ENCODE results near the gene ZNF77.
"Not testable (repeated sequence)": the region's sequence is repeated elsewhere in the genome, so short reads cannot be mapped to it uniquely, and the experiment has no call there.

The ZNF77 gene

GRCh38 chr19:2944775-2945574 lies at the start of gene ZNF77:
ZNF77 (minus strand) TSS chr19:2944971; CDS start chr19:2944840, 131 bp downstream.
- Histone ChIP-seq H3K79me2 (ENCODE audit: insufficient read depth, low read length) (no peaks in the 10 kb centered on the region), H3K4me2 (ENCODE audit: low read length) (no peak within 1 kb of the TSS), H2AFZ (ENCODE audit: low read length) (no peak within 1 kb of the TSS), H3K9ac (ENCODE audit: low read length) (no peak within 1 kb of the TSS), H3F3A (ENCODE audit: insufficient read depth, low read length) (no peaks in the 10 kb centered on the region), H3K9me2 (ENCODE audit: low read depth, low read length) (no peaks in the 10 kb centered on the region), H3K27ac (ENCODE audit: low read depth, low read length, poor library complexity, severe bottlenecking) (no peak within 1 kb of the TSS), H3K4me1 (ENCODE audit: insufficient read depth, low read length, severe bottlenecking) (no peaks in the 10 kb centered on the region), H3K27me3 (ENCODE audit: insufficient read depth, low read length) (no peaks in the 10 kb centered on the region), H3K4me3 (ENCODE audit: low read depth, low read length, poor library complexity, severe bottlenecking) (no peak within 1 kb of the TSS), H3K9me3 (ENCODE audit: low read length) (no peaks in the 10 kb centered on the region), H3K36me3 (ENCODE audit: insufficient read depth, low read length) (no peaks in the 10 kb centered on the region), H4K20me1 (ENCODE audit: insufficient read depth, low read length) (no peaks in the 10 kb centered on the region)
- TF ChIP-seq EZH2 (IDR thresholded peaks at IDR 0.05; ENCODE audit: borderline replicate concordance, low read length) (no peak), CTCF (IDR thresholded peaks at IDR 0.05; ENCODE audit: low read length) (no peak)

GRCh38 chr19:2993579-2993978 lies 48.8 kb upstream of the ZNF77 start:
- Histone ChIP-seq H3K4me3 (ENCODE audit: low read depth, low read length, poor library complexity, severe bottlenecking) (no peak overlapping the region), H3K27ac (ENCODE audit: low read depth, low read length, poor library complexity, severe bottlenecking) (no peak overlapping the region), H3K9ac (ENCODE audit: low read length) (no peak overlapping the region), H2AFZ (ENCODE audit: low read length) (no peak overlapping the region), H3K4me2 (ENCODE audit: low read length) (no peak overlapping the region), H4K20me1 (ENCODE audit: insufficient read depth, low read length) (no peaks in the 10 kb centered on the region), H3K9me2 (ENCODE audit: low read depth, low read length) (no peaks in the 10 kb centered on the region), H3K4me1 (ENCODE audit: insufficient read depth, low read length, severe bottlenecking) (no peaks in the 10 kb centered on the region), H3K36me3 (ENCODE audit: insufficient read depth, low read length) (no peaks in the 10 kb centered on the region; the same call in 1 of the 2 replicates), H3K79me2 (ENCODE audit: insufficient read depth, low read length) (no peaks in the 10 kb centered on the region), H3K27me3 (ENCODE audit: insufficient read depth, low read length) (peaks cover 4% of the 10 kb centered on the region; the same call in 1 of the 2 replicates), H3F3A (ENCODE audit: insufficient read depth, low read length) (no peaks in the 10 kb centered on the region), H3K9me3 (ENCODE audit: low read length) (no peaks in the 10 kb centered on the region)
- TF ChIP-seq CTCF (IDR thresholded peaks at IDR 0.05; ENCODE audit: low read length) = no peak
- no peak for TF ChIP-seq EZH2 (IDR thresholded peaks at IDR 0.05; ENCODE audit: borderline replicate concordance, low read length)

- H3K9ac ChIP-seq (ENCODE audit: low read length) = no peak overlapping the region
- H2AFZ ChIP-seq (ENCODE audit: low read length) = no peak overlapping the region
- H3K4me2 ChIP-seq (ENCODE audit: low read length) = no peak overlapping the region
- no peaks in the 10 kb centered on the region for H3K9me3 ChIP-seq (ENCODE audit: low read length)
- no peak overlapping the region for H3K4me3 ChIP-seq (ENCODE audit: low read depth, low read length, poor library complexity, severe bottlenecking)
- H3F3A ChIP-seq (ENCODE audit: insufficient read depth, low read length) = no peaks in the 10 kb centered on the region
- no peaks in the 10 kb centered on the region for H3K36me3 ChIP-seq (ENCODE audit: insufficient read depth, low read length)
- no peaks in the 10 kb centered on the region for H3K79me2 ChIP-seq (ENCODE audit: insufficient read depth, low read length)
- H3K27ac ChIP-seq (ENCODE audit: low read depth, low read length, poor library complexity, severe bottlenecking) = no peak overlapping the region
- TF ChIP-seq CTCF (IDR thresholded peaks at IDR 0.05; ENCODE audit: low read length) = no peak
- no peak for TF ChIP-seq EZH2 (IDR thresholded peaks at IDR 0.05; ENCODE audit: borderline replicate concordance, low read length)
- H4K20me1 ChIP-seq (ENCODE audit: insufficient read depth, low read length) = no peaks in the 10 kb centered on the region
- no peaks in the 10 kb centered on the region for H3K9me2 ChIP-seq (ENCODE audit: low read depth, low read length)
- H3K4me1 ChIP-seq (ENCODE audit: insufficient read depth, low read length, severe bottlenecking) = no peaks in the 10 kb centered on the region
- H3K27me3 ChIP-seq (ENCODE audit: insufficient read depth, low read length) = peaks cover 4% of the 10 kb centered on the region; the same call in 1 of the 2 replicates
These were observed 48.2 kb upstream of the ZNF77 start for GRCh38 chr19:2992958-2993357.

- H3K9ac ChIP-seq (ENCODE audit: low read length); H3K4me1 ChIP-seq (ENCODE audit: insufficient read depth, low read length, severe bottlenecking); H3K27me3 ChIP-seq (ENCODE audit: insufficient read depth, low read length); H3K9me3 ChIP-seq (ENCODE audit: low read length); H2AFZ ChIP-seq (ENCODE audit: low read length); H3K36me3 ChIP-seq (ENCODE audit: insufficient read depth, low read length); H3F3A ChIP-seq (ENCODE audit: insufficient read depth, low read length); H3K79me2 ChIP-seq (ENCODE audit: insufficient read depth, low read length); H3K4me2 ChIP-seq (ENCODE audit: low read length); H3K27ac ChIP-seq (ENCODE audit: low read depth, low read length, poor library complexity, severe bottlenecking); H3K9me2 ChIP-seq (ENCODE audit: low read depth, low read length); H3K4me3 ChIP-seq (ENCODE audit: low read depth, low read length, poor library complexity, severe bottlenecking); H4K20me1 ChIP-seq (ENCODE audit: insufficient read depth, low read length): not testable (repeated sequence)
These were observed 47.6 kb upstream of the ZNF77 start for GRCh38 chr19:2992333-2992732.

Measured in OCI-LY1 (cell line).